Stomach (tissue), 4 donors: ENCODE measurements around the gene DAZAP2.

Experiments used
- EP300 ChIP-seq: sonication (generic); formaldehyde crosslinking; IDR thresholded peaks from one replicate; pipeline ENCODE4 v1.6.1; 2017; ENCODE audit warnings: antibody characterized with exemption
- POLR2AphosphoS5 ChIP-seq, 3 donors: sonication (generic); formaldehyde crosslinking; IDR thresholded peaks; one replicate each; pipeline ENCODE4 v1.6.1; 2016; ENCODE audit warnings: antibody characterized with exemption in 3 of 3
- TF ChIP-seq, protein P1 (sequence below), 7 experiments: fragments of 450-650 bp in 4 of 7; fragments of 200-600 bp in 3 of 7; sonication (generic) in 3 of 7; IDR thresholded peaks; one replicate each; pipeline ENCODE4 v1.5.1; 2016 to 2019; ENCODE audit warnings: antibody characterized with exemption in 7 of 7, control low read depth in 2 of 7, mild to moderate bottlenecking in 1 of 7

GRCh38 chr12:51265024-51265423 is 26.4 kb downstream of the DAZAP2 start:
- TF ChIP-seq EP300 (no peak), POLR2AphosphoS5 (IDR thresholded peaks at IDR 0.05) (no peak)
- TF ChIP-seq, protein P1, sequence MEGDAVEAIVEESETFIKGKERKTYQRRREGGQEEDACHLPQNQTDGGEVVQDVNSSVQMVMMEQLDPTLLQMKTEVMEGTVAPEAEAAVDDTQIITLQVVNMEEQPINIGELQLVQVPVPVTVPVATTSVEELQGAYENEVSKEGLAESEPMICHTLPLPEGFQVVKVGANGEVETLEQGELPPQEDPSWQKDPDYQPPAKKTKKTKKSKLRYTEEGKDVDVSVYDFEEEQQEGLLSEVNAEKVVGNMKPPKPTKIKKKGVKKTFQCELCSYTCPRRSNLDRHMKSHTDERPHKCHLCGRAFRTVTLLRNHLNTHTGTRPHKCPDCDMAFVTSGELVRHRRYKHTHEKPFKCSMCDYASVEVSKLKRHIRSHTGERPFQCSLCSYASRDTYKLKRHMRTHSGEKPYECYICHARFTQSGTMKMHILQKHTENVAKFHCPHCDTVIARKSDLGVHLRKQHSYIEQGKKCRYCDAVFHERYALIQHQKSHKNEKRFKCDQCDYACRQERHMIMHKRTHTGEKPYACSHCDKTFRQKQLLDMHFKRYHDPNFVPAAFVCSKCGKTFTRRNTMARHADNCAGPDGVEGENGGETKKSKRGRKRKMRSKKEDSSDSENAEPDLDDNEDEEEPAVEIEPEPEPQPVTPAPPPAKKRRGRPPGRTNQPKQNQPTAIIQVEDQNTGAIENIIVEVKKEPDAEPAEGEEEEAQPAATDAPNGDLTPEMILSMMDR (IDR thresholded peaks at IDR 0.05) = no peak
